NCI-H524 treated with DMSO at 0.1 percent for 48 hours (cell line): ENCODE results near the gene HES4.
"Not testable (repeated sequence)": the region's sequence is repeated elsewhere in the genome, so short reads cannot be mapped to it uniquely, and the experiment has no call there.

ENCODE experiments used
- DNase-seq: peaks from one replicate; lab custom pipeline; 2025; lab: John Stamatoyannopoulos, UW

The HES4 gene

DNA sequence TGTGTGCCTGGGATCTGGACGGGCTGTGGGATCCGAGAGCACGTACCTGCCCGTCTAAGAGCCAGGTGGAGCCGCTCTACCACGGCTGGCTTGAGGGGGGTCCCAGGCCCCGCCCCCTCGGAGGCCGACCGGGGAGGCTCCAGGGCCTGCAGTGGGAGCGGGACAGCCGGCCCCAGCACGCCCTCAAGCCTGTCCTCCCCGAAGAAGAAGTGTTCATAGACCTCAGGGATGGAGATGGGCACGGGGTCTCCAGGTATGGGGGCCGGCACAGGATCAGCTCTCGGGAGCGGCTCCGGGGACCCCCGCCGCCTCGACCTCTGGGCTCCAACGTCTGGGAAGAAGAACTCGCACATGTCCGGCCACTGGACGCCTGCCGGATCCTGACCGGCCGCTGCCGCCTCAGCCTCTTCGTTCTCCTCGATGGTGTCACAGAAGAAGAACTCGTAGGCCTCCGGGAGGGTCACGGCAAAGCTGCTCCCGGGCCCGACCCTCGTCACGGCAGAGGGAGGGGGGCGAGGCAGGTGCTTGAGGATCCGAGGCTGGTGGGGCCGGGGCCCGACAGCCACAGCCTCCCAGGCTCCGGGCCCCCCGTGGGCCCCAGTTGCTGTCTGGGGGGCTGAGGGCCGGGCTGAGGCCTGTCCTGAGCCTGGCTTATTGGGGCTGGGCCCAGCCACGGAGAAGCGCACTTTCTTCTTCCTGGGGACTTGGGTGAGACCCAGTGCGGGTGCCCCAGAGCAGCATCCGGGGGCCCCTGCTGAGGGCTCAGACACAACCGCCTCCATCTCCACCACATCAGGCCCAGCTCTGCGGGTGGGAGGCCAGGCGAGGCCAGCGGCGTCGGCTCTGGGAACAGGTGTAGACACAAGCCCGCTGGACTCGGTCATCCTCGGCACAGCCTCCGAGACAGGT, 20.8 kb downstream of the HES4 start:
- DNase-seq, result no peak

DNA sequence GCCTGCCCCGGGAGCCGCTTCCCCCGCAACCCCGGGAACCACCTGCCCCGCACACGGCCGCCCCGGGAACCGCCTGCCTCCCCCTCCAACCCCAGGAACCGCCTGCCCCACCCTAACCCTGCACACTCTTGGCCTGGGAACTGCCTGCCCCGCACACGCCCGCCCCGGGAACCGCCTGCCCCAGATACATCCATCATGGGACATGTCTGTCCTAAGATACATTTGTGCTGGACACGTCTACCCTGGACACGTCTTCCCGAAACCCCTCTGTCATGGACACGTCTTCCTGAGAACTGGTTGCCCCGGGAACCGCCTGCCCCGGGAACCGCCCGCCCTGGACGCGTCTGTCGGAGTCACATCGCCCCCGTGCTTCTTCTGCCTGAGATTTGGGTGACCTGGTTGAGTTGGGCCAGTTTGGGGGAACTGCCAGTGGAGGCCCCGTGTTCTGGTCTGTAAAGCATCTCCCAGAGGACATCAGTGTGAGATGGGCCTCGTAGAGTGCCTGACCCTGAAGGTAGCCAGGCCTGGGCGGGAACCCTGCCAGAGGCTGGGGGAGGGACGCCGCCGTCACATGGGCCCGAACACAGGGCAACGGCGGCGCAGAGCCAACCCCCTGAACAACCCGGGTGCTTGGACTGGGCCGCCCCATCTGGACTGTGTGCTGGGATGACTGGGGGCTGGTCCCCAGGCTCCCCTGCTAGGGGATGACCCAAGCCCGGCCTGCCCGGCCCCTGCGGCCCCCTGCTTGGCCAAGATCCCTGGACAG, 21.6 kb downstream of the HES4 start:
- DNase-seq, result no peak

DNA sequence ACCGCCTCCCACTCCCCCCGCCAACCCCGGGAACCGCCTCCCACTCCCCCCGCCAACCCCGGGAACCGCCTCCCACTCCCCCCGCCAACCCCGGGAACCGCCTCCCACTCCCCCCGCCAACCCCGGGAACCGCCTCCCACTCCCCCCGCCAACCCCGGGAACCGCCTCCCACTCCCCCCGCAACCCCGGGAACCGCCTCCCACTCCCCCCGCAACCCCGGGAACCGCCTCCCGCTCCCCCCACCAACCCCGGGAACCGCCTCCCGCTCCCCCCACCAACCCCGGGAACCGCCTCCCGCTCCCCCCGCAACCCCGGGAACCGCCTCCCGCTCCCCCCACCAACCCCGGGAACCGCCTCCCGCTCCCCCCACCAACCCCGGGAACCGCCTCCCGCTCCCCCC, 23.1 kb downstream of the HES4 start:
- not testable (repeated sequence) for DNase-seq

DNA sequence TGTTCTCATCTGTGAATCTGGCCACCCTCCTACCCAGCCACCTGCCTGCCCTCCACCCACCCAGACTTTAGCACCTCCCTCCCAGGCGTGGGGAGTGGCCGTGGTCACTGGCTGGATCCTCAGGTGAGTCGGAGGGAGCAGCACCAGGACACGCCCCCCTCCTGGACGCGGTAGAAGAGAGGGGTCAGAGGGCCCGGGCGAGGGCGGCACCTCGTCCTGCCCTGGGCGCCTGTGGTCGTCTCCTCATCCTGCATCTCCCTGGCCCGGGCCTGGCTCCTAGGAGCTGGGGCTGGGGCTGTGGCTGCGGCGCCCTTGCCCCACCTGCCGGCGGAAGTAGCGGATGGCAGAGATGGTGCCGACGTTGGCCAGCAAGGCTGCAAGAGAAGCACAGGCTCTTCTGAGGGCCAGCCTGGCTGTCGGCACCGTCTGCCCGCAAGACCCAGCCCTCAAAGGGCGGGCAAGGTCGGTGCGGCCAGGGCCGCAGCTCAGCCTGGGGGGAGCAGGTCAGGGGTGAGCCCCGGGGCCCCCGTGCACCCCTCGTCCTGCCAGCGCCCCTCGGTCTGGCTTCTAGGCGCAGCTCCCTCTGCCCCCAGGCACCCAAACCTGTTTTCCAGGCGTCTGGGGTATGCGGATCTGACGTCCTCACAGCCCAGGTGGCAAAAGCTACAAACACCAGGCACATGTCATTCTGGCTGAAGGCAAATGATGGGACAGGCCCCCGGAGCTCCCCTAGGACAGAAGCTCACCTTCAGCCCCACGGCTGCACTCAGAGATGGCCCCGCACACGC, 23.8 kb downstream of the HES4 start:
- DNase-seq, result no peak

DNA sequence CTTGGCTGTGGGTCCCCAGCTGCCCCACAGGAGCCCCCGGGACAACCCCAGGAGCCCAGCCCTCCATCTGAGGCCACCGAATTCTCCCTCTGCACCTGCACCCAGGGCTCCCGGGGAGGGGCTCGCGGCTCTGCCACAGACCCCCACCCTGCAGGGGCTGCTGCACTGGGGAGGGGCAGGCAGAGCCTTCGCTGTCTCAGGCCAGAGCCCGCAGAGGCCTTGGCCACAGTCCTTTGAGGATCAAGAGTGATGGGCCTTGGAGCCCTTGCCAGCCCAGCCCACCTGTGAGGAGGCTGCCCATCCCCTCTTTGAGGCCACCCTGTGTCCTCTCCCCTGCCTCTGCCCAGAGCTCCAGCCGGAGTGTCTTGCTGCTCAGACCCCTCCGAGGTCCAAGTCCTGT, 24.5 kb downstream of the HES4 start:
- no peak for DNase-seq

DNA sequence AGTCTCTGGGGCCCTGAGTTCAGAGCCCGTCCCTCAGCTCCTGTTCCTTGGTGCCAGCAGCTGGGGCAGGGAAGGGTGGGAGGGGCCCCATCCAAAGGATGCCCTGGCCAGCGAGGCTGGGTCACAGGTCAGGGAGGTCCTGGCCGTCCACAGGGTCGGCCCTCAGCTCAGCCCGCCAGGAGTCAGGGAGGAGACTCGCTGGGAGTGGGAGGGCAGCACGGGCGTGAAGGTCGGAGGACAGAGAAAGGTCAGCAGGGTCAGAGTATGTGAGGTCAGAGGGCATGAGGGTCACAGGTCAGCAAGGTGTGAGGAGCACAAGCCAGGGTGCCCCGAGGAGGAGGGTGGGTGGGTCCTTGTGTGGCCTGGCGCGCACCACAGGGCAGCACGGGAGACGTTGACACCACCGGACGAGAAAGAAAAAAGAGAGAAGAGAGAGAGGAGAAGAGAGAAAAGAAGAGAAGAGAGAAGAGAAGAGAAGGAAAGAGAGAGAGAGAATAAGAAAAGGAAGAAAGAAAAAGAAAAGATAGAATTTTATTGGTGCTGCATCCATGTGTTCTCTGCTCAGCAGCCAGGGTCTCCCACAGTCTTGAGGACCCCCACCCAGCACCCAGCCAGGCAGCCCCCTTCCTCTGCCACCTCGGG, 25.1 kb downstream of the HES4 start:
- no peak for DNase-seq

DNA sequence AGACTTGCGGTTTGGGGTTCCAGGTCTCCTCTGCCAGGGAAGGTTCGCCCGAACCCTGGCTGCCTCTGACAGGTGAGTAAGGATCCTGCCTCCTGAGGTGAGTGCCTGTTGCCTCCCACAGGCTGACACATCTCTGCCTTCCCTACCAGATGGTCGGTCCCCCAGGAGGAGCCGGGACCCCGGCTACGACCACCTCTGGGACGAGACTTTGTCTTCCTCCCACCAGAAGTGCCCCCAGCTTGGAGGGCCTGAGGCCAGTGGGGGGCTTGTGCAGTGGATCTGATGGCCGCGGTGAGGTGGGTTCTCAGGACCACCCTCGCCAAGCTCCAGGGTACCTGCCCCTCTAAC, 25.6 kb downstream of the HES4 start:
- no peak for DNase-seq

DNA sequence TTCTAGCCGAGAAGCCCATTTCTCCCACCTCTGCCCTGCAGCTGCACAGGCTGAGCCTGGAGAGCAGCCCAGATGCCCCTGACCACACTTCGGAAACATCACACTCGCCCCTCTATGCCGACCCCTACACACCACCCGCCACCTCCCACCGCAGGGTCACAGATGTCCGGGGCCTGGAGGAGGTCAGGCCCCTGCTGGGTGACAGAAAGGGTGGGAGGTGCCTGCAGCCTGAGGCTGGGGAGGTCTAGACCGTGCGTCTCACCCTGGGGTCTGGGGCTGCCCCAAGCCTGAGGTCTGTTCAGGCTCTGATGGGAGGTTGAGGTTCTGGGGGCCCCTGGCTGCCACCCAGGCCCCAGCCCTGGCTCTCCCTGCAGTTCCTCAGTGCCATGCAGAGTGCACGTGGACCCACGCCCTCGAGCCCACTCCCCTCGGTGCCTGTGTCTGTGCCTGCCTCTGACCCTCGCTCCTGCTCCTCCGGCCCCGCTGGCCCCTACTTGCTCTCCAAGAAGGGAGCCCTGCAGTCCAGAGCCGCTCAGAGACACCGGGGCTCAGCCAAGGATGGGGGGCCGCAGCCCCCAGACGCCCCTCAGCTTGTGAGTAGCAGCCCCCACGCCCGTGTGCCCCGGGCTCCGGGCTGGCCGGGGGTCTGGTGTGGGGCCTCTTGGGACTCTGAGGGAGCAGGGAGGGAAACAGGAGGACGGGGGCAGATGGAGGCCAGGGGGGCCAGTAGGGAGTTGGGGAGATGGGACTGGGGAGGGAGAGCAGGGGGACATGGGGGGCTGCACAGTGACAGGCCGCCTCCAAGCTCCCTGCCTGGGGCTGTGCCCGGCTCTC, 26.2 kb downstream of the HES4 start:
- no peak for DNase-seq

DNA sequence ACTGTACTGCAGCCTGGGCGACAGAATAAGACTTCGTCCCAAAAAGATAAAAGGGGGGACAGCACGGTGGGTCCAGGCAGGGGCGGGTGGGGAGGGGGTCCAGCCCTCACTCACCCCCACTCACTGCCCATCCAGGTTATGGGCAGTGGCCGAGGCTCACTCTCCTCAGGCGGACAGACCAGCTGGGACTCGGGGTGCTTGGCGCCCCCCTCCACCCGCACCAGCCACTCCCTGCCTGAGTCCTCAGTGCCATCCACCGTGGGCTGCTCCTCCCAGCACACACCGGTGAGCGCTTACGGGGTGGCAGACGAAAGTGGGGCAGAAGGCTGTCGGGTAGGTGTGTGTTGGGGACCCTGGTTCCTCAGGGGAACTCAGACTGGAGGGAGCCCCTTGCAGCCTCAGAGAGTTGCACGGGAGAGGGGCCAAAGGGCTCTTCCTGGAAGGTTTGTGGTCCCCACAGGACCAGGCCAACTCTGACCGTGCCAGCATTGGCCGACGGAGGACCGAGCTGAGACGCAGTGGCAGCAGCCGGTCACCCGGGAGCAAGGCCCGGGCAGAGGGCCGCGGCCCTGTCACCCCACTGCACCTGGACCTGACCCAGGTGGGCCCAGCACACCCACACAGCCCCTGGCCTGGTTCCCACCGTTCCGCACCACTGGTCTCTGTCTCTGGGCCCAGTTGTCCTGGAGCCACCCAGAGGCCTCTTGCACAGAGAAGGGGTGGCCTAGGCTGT, 27.0 kb downstream of the HES4 start:
- DNase-seq, result no peak

DNA sequence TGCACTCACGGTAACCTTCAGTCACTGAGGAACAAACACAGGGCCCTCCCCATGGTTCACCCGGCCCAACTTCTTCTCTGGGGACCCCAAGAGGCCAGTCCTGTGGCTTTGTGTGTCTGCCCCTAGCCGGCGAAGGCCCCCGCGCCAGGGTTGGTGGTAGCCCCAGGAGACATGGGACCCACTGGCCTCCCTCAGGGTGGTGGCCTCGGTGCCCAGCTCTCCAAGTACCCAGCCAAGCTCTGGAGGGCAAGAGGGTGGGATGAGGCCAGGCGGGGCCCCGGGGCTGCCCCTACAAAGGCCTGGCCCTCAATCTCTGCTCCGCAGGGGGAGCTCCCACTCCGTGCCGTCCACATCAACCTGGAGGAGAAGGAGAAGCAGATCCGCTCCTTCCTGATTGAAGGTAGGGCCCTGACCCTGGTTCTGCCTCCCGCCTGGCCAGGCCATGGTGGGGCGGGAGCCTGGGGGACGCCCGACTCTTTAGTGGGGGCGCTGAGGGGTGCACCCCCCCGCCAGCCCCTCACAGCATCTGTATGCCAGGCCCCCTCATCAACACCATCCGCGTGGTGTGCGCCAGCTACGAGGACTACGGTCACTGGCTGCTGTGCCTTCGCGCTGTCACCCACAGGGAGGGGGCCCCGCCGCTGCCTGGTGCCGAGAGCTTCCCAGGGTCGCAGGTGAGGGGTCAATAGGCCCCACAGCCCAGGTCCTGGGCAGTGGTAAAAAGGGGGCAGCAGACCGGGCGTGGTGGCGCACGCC, 28.0 kb downstream of the HES4 start:
- DNase-seq, result no peak

DNA sequence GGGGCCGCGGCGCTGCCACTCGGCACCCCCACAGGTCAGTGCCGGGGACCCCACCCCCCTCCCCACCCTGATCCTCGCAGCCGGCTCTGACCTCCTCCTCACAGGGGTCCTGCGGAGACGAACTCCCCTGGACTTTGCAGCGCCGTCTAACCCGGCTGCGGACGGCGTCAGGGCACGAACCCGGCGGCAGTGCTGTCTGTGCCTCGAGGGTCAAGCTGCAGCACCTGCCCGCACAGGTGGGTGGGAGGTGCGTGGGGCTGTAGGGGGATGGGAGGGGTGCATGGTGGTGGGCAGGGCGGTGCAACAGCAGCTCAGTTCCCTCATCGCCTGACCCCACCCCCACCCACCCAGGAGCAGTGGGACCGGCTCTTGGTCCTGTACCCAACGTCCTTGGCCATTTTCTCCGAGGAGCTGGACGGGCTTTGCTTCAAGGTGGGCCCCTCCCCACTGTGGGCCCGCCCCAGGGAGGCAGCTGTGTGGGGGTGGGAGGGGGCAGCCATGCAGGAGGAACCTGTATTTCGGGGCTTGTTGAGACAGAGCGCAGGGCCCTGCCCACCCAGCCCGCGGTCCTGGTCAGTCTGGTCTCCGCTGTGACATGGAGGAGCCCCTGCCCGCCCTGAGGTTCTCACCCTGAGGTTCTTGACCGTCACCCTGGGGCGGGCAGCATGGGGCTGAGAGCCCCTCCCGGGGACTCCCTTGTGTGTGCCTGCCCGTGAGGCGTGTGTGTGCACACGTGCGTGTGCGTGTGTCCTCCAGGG, 28.7 kb downstream of the HES4 start:
- no peak for DNase-seq

DNA sequence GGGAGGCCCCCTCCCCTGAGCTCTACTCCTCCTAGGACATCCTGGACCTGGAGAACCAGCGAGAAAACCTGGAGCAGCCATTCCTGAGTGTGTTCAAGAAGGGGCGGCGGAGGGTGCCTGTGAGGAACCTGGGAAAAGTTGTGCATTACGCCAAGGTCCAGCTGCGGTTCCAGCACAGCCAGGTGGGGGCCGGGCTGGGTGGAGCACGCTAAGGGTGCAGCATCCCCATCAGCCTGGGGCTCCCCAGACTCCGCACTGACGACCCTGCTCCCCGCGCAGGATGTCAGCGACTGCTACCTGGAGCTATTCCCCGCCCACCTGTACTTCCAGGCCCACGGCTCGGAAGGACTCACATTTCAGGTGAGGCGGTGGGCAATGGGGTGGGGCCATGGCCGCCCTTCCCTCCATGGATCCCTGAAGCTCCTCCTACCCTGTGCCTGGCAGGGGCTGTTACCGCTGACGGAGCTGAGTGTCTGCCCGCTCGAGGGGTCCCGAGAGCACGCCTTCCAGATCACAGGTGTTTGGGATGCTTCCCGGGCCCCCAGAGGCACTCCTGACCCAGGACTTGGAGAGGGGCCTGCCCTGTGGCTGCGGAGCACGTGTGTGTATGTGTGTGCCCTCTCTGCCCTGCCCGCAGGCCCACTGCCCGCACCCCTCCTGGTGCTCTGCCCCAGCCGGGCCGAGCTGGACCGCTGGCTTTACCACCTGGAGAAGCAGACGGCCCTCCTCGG, 29.5 kb downstream of the HES4 start:
- no peak for DNase-seq

DNA sequence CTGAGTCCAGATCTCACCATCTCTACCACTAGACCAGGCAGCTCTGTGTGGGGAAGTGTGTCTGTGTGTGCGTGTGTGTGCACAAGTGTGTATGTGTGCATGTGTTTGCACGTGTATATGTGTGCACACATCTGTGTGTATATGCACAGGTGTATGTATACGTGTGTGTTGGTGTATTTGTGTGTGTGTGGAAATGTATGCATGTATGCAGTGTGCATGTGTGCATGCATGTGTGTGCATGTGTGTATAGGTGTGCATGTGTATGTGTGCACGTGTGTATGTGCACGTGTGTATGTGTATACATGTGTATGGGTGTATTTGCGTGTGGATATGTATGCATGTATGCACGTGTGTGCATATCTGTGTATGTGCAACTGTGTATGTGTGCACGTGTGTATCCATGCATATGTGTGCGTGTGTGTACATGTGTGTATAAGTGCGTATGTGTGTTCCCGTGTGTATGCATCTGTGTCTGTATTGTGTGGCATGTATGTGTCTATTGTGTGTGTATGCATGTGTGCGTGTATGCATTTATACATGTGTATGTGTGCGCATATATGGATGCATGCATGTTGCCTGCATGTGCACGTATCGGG, 30.5 kb downstream of the HES4 start:
- no peak for DNase-seq

DNA sequence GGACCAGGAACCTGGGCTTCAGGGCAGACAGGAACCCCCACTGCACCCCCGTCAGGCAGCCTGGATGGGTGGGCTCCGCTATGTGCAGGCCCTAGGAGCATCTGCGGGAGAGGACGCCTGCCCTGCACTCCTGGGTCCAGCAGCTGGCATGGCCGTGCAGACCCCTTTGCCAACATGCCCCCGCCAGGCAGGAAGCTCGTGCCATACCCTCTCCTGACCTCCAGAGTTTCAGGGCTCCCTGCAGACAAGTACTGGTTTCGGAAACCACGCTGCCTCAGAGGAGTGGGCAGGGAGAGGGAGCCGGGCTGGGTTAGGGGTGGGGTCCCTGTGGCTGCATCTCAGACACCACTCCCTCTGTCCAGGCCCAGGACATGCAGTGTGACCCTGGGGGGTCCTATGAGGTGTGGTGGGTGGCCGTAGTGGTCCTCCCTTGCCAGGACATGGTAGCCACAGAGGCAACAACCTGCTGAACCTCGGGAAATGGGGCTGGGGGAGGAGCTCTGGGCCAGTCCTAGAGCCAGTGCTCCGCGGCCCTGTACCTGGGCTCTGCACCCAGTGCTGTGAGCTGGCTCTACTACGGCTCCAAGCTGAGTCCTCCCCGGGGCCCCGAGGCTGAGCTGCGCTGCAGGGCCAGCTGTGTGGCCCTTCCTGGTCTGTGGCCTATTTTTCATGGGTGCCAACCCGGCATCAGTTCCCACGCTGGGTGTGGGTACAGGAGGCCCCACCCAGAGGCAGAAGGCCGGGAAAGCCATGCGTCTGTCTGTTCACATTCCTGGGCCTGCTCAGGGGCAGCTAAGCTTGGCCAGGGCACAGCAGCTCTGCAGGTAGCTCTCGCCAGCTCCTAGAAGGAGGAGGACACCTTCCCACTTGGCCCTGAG, 32.2 kb downstream of the HES4 start:
- DNase-seq, result no peak

DNA sequence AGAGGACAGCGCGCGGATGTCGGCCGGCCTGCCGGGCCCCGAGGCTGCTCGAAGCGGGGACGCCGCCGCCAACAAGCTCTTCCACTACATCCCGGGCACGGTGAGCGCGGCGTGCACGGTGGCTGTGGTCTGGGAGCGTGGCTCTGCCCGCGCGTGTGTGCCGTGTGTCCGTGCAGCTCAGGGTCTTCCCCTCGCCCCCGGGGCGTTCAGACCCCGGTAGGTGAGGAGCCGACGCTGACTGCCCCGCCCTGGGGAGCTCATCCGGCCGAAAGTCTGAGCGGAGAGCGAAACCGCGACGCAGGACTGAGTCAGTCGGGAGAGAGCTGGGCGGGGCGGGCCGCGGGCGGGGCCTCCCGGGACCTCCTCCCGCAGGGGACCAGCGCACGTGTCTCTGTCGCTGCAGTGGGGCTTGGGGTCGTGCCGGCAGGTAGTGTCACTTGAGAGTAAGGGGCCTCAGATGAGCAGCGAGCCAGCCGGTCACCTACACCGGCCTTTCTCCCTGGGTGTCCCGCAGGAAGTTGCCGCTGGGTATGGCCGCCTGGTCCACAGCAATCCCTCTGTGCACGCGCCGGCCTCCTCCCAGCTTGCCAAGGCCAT, 33.1 kb downstream of the HES4 start:
- DNase-seq, result no peak

DNA sequence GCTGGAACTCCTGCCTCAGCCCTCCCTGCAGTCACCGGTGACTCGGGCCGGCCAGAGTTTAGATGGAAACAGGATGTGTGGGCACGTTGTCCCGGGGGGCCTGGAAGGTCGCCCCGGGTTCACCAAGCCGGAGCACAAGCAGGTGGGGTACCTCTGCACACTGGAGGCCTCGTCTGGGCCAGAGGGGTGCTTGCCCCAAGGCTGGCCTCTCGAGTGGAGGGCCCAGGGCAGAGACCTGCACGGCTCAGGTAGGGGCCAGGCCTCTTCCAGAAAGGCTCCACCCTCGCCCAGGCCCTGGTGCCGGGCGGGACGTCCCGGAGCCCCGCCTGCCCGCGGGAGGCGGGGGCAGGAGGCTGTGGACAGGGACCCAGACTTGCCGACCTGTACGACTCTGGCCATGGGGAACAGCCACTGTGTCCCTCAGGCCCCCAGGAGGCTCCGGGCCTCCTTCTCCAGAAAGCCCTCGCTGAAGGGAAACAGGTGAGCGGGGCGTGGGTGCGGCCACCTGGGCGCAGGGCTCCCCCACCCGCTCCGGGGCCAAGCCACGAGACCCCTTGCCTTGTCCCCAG, 33.7 kb downstream of the HES4 start, which contains the start of gene PLEKHN1:
TSS of gene PLEKHN1 (plus strand) at position 348 of the 569 bp plus-strand sequence. CDS start at position 398, 50 bp downstream.
- DNase-seq, result no peak
